Central memory CD8-positive, alpha-beta T cell (primary cell): ENCODE measurements around the gene FUT2.
A peak's percentile ranks its signal among the peaks of the same experiment; 100 is the strongest.

Experiments
- ATAC-seq: fragments of 150-1000 bp; cut with Tn5 transposase; replicated peaks from 2 replicates; pipeline ENCODE4 v1.10.0; 2022; ENCODE audit warnings: mild to moderate bottlenecking, moderate FRiP score, moderate number of reproducible peaks; ENCODE audit not compliant: poor library complexity, severe bottlenecking; ENCODE audit errors: extremely low read depth
- DNase-seq, 2 donors: peaks; one replicate each; pipeline ENCODE4 v3.0.0; 2021; ENCODE audit warnings: low spot score in 2 of 2
- H3K27ac Mint-ChIP-seq: one replicate; pipeline ENCODE4 v1.8.0; 2022; ENCODE audit warnings: low read depth, mild to moderate bottlenecking, moderate library complexity, mixed read lengths
- H3K27me3 Mint-ChIP-seq: one replicate; pipeline ENCODE4 v1.8.0; 2022; ENCODE audit warnings: mixed read lengths
- H3K36me3 Mint-ChIP-seq: one replicate; pipeline ENCODE4 v1.8.0; 2022; ENCODE audit warnings: mild to moderate bottlenecking, moderate library complexity, mixed read lengths; ENCODE audit not compliant: insufficient read depth
- H3K4me1 Mint-ChIP-seq: one replicate; pipeline ENCODE4 v1.8.0; 2022; ENCODE audit warnings: mixed read lengths
- H3K4me3 Mint-ChIP-seq: one replicate; pipeline ENCODE4 v1.8.0; 2022; ENCODE audit warnings: mild to moderate bottlenecking, moderate library complexity, mixed read lengths
- H3K9me3 Mint-ChIP-seq: one replicate; pipeline ENCODE4 v1.8.0; 2022; ENCODE audit warnings: mixed read lengths

The FUT2 gene

GRCh38 chr19:48742096-48742495 is 46.3 kb downstream of the FUT2 start:
- H3K36me3 Mint-ChIP-seq = peaks cover 3% of the 10 kb centered on the region
- H3K27me3 Mint-ChIP-seq = peaks cover 13% of the 10 kb centered on the region
- H3K4me3 Mint-ChIP-seq = no peak overlapping the region
- H3K4me1 Mint-ChIP-seq = peaks cover 22% of the 10 kb centered on the region
- no peak for DNase-seq
- no peaks in the 10 kb centered on the region for H3K9me3 Mint-ChIP-seq
- H3K27ac Mint-ChIP-seq = no peak overlapping the region
- no peak for ATAC-seq

GRCh38 chr19:48745208-48745995 is 49.6 kb downstream of the FUT2 start:
- no peak overlapping the region for H3K27ac Mint-ChIP-seq
- peaks cover 14% of the 10 kb centered on the region for H3K27me3 Mint-ChIP-seq
- peaks cover 17% of the 10 kb centered on the region for H3K4me1 Mint-ChIP-seq
- ATAC-seq (peak; percentile 78), DNase-seq (no peak)
- H3K36me3 Mint-ChIP-seq = no peaks in the 10 kb centered on the region
- no peaks in the 10 kb centered on the region for H3K9me3 Mint-ChIP-seq
- no peak overlapping the region for H3K4me3 Mint-ChIP-seq

- Mint-ChIP-seq H3K36me3 (no peaks in the 10 kb centered on the region), H3K27ac (no peak overlapping the region), H3K9me3 (no peaks in the 10 kb centered on the region), H3K4me3 (no peak overlapping the region), H3K4me1 (peaks cover 15% of the 10 kb centered on the region), H3K27me3 (peaks cover 22% of the 10 kb centered on the region)
- no peak for ATAC-seq
- no peak for DNase-seq
Measured at GRCh38 chr19:48746110-48746509, 50.3 kb downstream of the FUT2 start.

GRCh38 chr19:48746738-48747575 is 51.2 kb downstream of the FUT2 start, which contains the start of gene IZUMO1:
TSS of gene IZUMO1 (minus strand) at chr19:48746909. CDS start at chr19:48745859, 1,050 bp downstream.
- H3K36me3 Mint-ChIP-seq = peaks cover under 1% of the 10 kb centered on the region
- H3K27me3 Mint-ChIP-seq = peaks cover 30% of the 10 kb centered on the region
- H3K9me3 Mint-ChIP-seq = no peaks in the 10 kb centered on the region
- peaks cover 8% of the 10 kb centered on the region for H3K4me1 Mint-ChIP-seq
- H3K27ac Mint-ChIP-seq = no peak within 1 kb of the TSS
- DNase-seq (no peak), ATAC-seq (no peak)
- H3K4me3 Mint-ChIP-seq = no peak within 1 kb of the TSS

DNA sequence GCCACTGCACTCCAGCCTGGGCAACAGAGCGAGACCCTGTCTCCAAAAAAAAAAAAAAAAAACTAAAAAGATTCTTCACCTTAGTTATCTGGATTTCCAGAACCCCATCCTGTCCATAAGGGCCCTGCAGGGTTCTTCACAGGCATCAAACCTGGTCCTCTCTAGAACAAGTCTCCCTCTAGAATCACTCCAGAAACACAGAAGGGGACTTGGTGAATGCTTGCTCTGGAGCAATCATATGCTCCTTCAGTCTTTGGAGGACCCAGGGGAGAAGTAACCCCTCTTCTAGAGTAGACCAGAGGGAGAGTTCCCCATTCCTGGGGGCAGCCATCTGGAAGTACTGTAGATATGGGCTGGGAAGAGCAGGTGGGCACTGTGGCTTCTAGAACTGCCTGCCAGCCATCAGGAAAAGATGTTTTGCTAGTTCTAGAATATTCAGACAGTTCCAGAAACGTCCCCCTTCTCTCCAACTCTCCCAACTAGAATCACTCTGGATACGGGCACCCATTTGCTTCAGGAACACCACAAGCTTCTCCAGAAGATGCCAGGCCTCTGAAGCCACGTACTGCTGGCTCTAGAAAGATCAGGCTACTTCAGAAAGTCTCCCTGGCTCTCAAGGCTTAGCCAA is 53.9 kb downstream of the FUT2 start:
- no peak overlapping the region for H3K4me3 Mint-ChIP-seq
- ATAC-seq (no peak), DNase-seq (no peak)
- peaks cover 54% of the 10 kb centered on the region for H3K27me3 Mint-ChIP-seq
- peaks cover 21% of the 10 kb centered on the region for H3K4me1 Mint-ChIP-seq
- peaks cover 3% of the 10 kb centered on the region for H3K36me3 Mint-ChIP-seq
- no peaks in the 10 kb centered on the region for H3K9me3 Mint-ChIP-seq
- H3K27ac Mint-ChIP-seq = no peak overlapping the region

- Mint-ChIP-seq H3K27me3 (peaks cover 61% of the 10 kb centered on the region), H3K9me3 (no peaks in the 10 kb centered on the region), H3K4me3 (no peak overlapping the region), H3K36me3 (peaks cover 3% of the 10 kb centered on the region), H3K4me1 (peaks cover 21% of the 10 kb centered on the region), H3K27ac (no peak overlapping the region)
- no peak for DNase-seq
- no peak for ATAC-seq
Measured at GRCh38 chr19:48750351-48750750, 54.6 kb downstream of the FUT2 start.

- H3K4me3 Mint-ChIP-seq = peak overlapping the region; percentile 52
- no peak for ATAC-seq
- peaks cover 61% of the 10 kb centered on the region for H3K27me3 Mint-ChIP-seq
- peaks cover 20% of the 10 kb centered on the region for H3K4me1 Mint-ChIP-seq
- no peaks in the 10 kb centered on the region for H3K9me3 Mint-ChIP-seq
- peaks cover 3% of the 10 kb centered on the region for H3K36me3 Mint-ChIP-seq
- H3K27ac Mint-ChIP-seq = no peak overlapping the region
- no peak for DNase-seq
Measured at GRCh38 chr19:48750771-48751504, 55.2 kb downstream of the FUT2 start.

DNA sequence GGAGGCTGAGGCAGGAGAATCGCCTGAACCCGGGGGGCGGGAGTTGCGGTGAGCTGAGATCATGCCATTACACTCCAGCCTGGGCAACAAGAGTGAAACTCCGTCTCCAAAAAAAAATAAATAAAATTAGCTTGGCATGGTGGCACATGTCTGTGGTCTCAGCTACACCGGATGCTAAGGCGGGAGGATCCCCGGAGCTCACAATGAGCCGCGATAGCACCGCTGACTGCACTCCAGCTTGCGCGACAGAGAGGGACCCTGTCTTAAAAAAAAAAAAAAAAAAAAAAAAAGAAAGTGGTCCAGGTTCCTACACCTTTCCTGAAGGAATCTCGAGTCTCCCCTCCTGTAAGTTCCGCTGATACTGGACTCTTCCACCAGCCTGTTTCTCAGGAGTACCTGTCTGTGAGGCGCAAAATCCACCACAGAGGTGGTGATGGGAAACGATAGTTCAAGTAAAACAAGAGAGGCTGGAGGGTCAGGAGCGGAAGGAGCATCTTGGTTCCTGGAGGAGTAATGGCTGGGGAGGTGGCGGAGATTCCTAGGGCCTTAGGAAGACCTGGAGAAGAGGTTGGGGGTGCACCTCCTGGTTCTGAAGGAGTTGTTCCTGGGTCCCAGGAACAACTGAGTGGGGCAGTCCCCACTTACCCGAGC is 56.2 kb downstream of the FUT2 start:
- H3K9me3 Mint-ChIP-seq = no peaks in the 10 kb centered on the region
- H3K27me3 Mint-ChIP-seq = peaks cover 55% of the 10 kb centered on the region
- peaks cover 15% of the 10 kb centered on the region for H3K4me1 Mint-ChIP-seq
- DNase-seq = no peak
- peaks cover 3% of the 10 kb centered on the region for H3K36me3 Mint-ChIP-seq
- peak overlapping the region; percentile 9 for H3K27ac Mint-ChIP-seq
- peak; percentile 20 for ATAC-seq
- H3K4me3 Mint-ChIP-seq = peak overlapping the region; percentile 69

DNA sequence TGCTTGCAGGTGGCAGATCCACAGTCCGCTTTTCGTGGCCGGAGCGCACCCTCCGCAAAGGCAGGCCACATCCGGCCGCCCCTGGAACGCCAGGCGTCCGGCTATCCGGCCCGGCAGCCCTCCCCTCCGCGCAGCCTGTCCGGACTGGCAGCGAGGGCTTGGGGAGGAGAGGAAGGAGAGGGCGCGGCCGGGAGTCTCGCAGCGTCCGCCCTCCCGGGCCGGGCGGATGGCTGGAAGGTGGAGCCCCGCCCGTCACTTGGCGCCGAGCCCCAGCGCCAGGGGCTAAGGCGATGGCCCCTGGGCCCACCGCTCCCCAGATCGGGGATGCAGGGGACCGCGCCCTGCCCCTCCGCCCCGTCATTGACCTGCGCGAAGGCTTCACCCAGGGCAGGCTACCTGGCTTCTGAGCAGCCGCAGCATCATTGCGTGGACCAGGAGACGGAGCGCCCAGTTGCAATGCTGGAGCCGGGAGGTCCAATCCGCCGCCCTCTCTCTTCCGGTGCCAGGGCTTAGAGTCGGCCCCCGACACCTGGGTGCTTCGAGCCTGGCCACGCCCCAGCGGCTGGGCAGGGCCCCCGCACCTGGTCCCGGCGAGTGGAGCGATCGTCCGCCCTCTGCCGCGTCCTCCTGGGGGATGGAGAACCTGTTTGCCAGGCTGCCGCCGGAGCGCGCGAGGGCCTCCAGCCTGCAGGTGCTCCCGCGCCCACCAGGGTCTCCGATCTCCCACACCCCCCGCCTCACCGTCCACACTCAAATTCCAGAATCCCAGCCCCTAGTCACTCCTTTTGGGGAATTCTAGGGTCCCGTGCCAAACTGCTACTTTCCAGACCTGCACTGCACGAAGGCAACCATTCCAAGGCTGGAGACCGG is 57.0 kb downstream of the FUT2 start, which contains the start of gene FUT1:
Gene FUT1 (minus strand): TSS at position 146 of the 870 bp plus-strand sequence. CDS start 1,360 bp downstream, outside the sequence.
- ATAC-seq (peak; percentile 55), DNase-seq (no peak)
- H3K4me3 Mint-ChIP-seq = peak within 1 kb of the TSS; percentile 69
- H3K4me1 Mint-ChIP-seq = peaks cover 15% of the 10 kb centered on the region
- H3K36me3 Mint-ChIP-seq = peaks cover 3% of the 10 kb centered on the region
- H3K9me3 Mint-ChIP-seq = no peaks in the 10 kb centered on the region
- H3K27me3 Mint-ChIP-seq = peaks cover 55% of the 10 kb centered on the region
- H3K27ac Mint-ChIP-seq = peak within 1 kb of the TSS; percentile 9

DNA sequence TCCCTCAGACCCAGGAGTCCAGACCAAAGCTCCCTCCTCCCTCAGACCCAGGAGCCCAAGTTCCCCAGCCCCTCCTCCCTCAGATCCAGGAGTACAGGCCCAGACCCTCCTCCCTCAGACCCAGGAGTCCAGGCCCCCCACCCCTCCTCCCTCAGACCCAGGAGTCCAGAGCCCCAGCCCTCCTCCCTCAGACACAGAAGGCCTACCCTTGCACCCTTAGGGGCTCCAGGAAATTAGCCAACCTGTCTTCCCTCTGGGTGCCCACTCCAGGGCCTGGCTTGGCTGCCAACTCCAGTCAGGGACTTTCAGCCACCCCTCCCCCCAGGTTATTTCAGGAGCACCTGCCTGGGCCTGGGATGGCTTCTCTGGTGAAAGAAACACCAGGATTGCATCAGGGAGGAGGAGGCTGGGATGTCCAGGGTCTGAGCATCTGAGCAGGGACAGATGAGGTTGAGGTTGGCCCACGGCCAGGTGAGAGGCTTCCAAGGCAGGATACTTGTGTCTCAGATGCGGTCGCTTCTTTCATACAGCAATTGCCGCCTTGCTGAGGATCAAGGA is 59.4 kb downstream of the FUT2 start, which contains the start of gene FGF21:
Gene FGF21 (plus strand): TSS at position 441 of the 558 bp plus-strand sequence. CDS start 713 bp downstream, outside the sequence.
- Mint-ChIP-seq H3K36me3 (peaks cover 3% of the 10 kb centered on the region), H3K4me3 (no peak within 1 kb of the TSS), H3K27me3 (peaks cover 57% of the 10 kb centered on the region), H3K27ac (no peak within 1 kb of the TSS), H3K4me1 (peaks cover 15% of the 10 kb centered on the region), H3K9me3 (no peaks in the 10 kb centered on the region)
- ATAC-seq = no peak
- DNase-seq = no peak
